Hematopoietic multipotent progenitor cell treated with erythropoietin and hydrocortisone succinate and interleukin-3 and kit ligand, for 17 days (in vitro differentiated cells): ENCODE data around the gene VDR.
A peak's percentile ranks its signal among the peaks of the same experiment; 100 is the strongest.

ENCODE experiments used
- DNase-seq: peaks from one replicate; pipeline ENCODE4 v3.0.0-alpha.2; 2015; ENCODE audit warnings: low spot score

Gene VDR

GRCh38 chr12:47904713-47905709, at the start of gene VDR:
Gene VDR (minus strand): TSS chr12:47904994. CDS start chr12:47879113, 25,881 bp downstream.
- peak; percentile 50 for DNase-seq

- DNase-seq = no peak
These were observed 49.3 kb upstream of the VDR start for GRCh38 chr12:47954058-47954457.

GRCh38 chr12:47950856-47951468, 46.2 kb upstream of the VDR start:
- DNase-seq = no peak

- DNase-seq = peak; percentile 48
These were observed 44.9 kb upstream of the VDR start for GRCh38 chr12:47949441-47950341.

GRCh38 chr12:47947341-47947740, 42.5 kb upstream of the VDR start:
- DNase-seq = no peak

GRCh38 chr12:47946413-47947323, 41.9 kb upstream of the VDR start:
- no peak for DNase-seq

GRCh38 chr12:47945341-47945728, 40.5 kb upstream of the VDR start:
- DNase-seq = no peak

GRCh38 chr12:47944685-47945340, 40.0 kb upstream of the VDR start:
- no peak for DNase-seq

- DNase-seq = no peak
These were observed 39.0 kb upstream of the VDR start for GRCh38 chr12:47943623-47944340.

- DNase-seq = no peak
These were observed 37.9 kb upstream of the VDR start for GRCh38 chr12:47942614-47943225.

- no peak for DNase-seq
These were observed 37.2 kb upstream of the VDR start for GRCh38 chr12:47941871-47942613.

- no peak for DNase-seq
These were observed 36.6 kb upstream of the VDR start for GRCh38 chr12:47941475-47941780.

- no peak for DNase-seq
These were observed 36.1 kb upstream of the VDR start for GRCh38 chr12:47940773-47941474.

GRCh38 chr12:47939009-47939601, 34.3 kb upstream of the VDR start:
- peak; percentile 67 for DNase-seq

- no peak for DNase-seq
These were observed 33.8 kb upstream of the VDR start for GRCh38 chr12:47938594-47938993.

- DNase-seq = no peak
These were observed 33.3 kb upstream of the VDR start for GRCh38 chr12:47938093-47938492.

GRCh38 chr12:47935184-47935583, 30.4 kb upstream of the VDR start:
- DNase-seq = no peak

GRCh38 chr12:47931187-47931586, 26.4 kb upstream of the VDR start:
- no peak for DNase-seq
